PC-9 (cell line): ENCODE results near the gene PRKG1.

ENCODE experiments used
- CTCF ChIP-seq: fragments of 200-600 bp; sonication (generic); conservative IDR thresholded peaks from 2 replicates; pipeline ENCODE4 v1.6.1; 2017; ENCODE audit warnings: mixed run types, antibody characterized with exemption, mild to moderate bottlenecking, moderate library complexity
- EZH2 ChIP-seq: fragments of 200-600 bp; sonication (generic); IDR thresholded peaks from 2 replicates; pipeline ENCODE4 v1.8.0; 2017; ENCODE audit warnings: antibody characterized with exemption, low read depth

- TF ChIP-seq CTCF (no peak), EZH2 (no peak)
These were observed 199.3 kb downstream of the PRKG1 start for GRCh38 chr10:51273574-51273973.
